Fibroblast of skin of left quadriceps (primary cell): ENCODE results near the gene RNLS.
"Not testable (repeated sequence)": the region's sequence is repeated elsewhere in the genome, so short reads cannot be mapped to it uniquely, and the experiment has no call there.

Source experiments
- DNase-seq, 2 experiments: peaks; one replicate each; pipeline ENCODE4 v3.0.0-alpha.2; 2013; ENCODE audit warnings: low read depth in 2 of 2

The RNLS gene

GRCh38 chr10:88297103-88297502, 286.0 kb downstream of the RNLS start:
- no peak for DNase-seq

- no peak for DNase-seq
Observed at GRCh38 chr10:88293651-88294230, 289.4 kb downstream of the RNLS start.

GRCh38 chr10:88293073-88293472, 290.0 kb downstream of the RNLS start:
- DNase-seq: no peak

GRCh38 chr10:88292185-88292514, 291.0 kb downstream of the RNLS start:
- DNase-seq: no peak

GRCh38 chr10:88291289-88292184, 291.6 kb downstream of the RNLS start:
- no peak for DNase-seq

GRCh38 chr10:88289342-88289741, 293.8 kb downstream of the RNLS start:
- DNase-seq: no peak

GRCh38 chr10:88288320-88289059, 294.6 kb downstream of the RNLS start:
- no peak for DNase-seq

GRCh38 chr10:88286030-88286429, 297.1 kb downstream of the RNLS start:
- no peak for DNase-seq

GRCh38 chr10:88281592-88282347, 301.3 kb downstream of the RNLS start:
- peak; percentile 78 for DNase-seq

GRCh38 chr10:88280518-88280917, 302.6 kb downstream of the RNLS start:
- DNase-seq: no peak

GRCh38 chr10:88278912-88279311, 304.2 kb downstream of the RNLS start:
- DNase-seq: no peak

- not testable (repeated sequence) for DNase-seq
Observed at GRCh38 chr10:88276945-88277344, 306.2 kb downstream of the RNLS start.

- no peak for DNase-seq
Observed at GRCh38 chr10:88274286-88274685, 308.8 kb downstream of the RNLS start.

- no peak for DNase-seq
Observed at GRCh38 chr10:88273567-88273966, 309.6 kb downstream of the RNLS start.

- peak; percentile 15 to 25 for DNase-seq
Observed at GRCh38 chr10:88271761-88272543, 311.2 kb downstream of the RNLS start.

- DNase-seq: peak; percentile 30
Observed at GRCh38 chr10:88270871-88271713, 312.0 kb downstream of the RNLS start.

- no peak for DNase-seq
Observed at GRCh38 chr10:88270061-88270808, 312.9 kb downstream of the RNLS start.

- no peak for DNase-seq
Observed at GRCh38 chr10:88262591-88263234, 320.4 kb downstream of the RNLS start.

- no peak for DNase-seq
Observed at GRCh38 chr10:88261152-88261551, 322.0 kb downstream of the RNLS start.
